Breast epithelium (tissue), 4 donors: ENCODE results near the gene CMSS1. TPM values are rescaled to one million over a fixed set of nuclear protein-coding genes. Genes with fewer than 3 reads are reported as not detected.

Source experiments
- DNase-seq, 2 donors: peaks; one replicate each; pipeline ENCODE4 v3.0.0-alpha.2; 2019; ENCODE audit warnings: low spot score in 2 of 2
- H3K27ac ChIP-seq, 2 donors: fragments of 200-600 bp; sonication (generic) in 1 of 2; one replicate each; pipeline ENCODE4 v1.5.1; 2016 to 2019; ENCODE audit warnings: mild to moderate bottlenecking in 1 of 2
- H3K27me3 ChIP-seq, 2 donors: fragments of 200-600 bp; sonication (generic) in 1 of 2; one replicate each; pipeline versions ENCODE4 v1.5.1 to v1.6.0; 2017 to 2019; ENCODE audit warnings: control low read depth in 1 of 2, mild to moderate bottlenecking in 1 of 2
- H3K36me3 ChIP-seq: fragments of 200-600 bp; one replicate; pipeline ENCODE4 v1.5.1; 2019
- H3K4me1 ChIP-seq, 2 donors: fragments of 200-600 bp; sonication (generic); one replicate each; pipeline ENCODE4 v1.5.1; 2016 to 2019; ENCODE audit warnings: control low read depth in 1 of 2
- H3K4me3 ChIP-seq, 3 donors: fragments of 200-600 bp; sonication (generic); 1 replicate in 2 of 3; 2 replicates in 1 of 3; pipeline ENCODE4 v1.5.1; 2016 to 2019; ENCODE audit warnings: mild to moderate bottlenecking in 3 of 3, moderate library complexity in 2 of 3
- H3K9me3 ChIP-seq, 2 donors: fragments of 200-600 bp; sonication (generic) in 1 of 2; one replicate each; pipeline ENCODE4 v1.5.1; 2016 to 2019; ENCODE audit warnings: control low read depth in 1 of 2
- POLR2A ChIP-seq: fragments of 450-650 bp; IDR thresholded peaks from one replicate; pipeline ENCODE4 v1.6.1; 2016; ENCODE audit warnings: antibody characterized with exemption, mild to moderate bottlenecking, moderate library complexity
- POLR2AphosphoS5 ChIP-seq, 3 donors: sonication (generic); formaldehyde crosslinking; IDR thresholded peaks; one replicate each; pipeline ENCODE4 v1.6.1; 2017; ENCODE audit warnings: antibody characterized with exemption in 3 of 3
- intact Hi-C: fragments of 100-400 bp; cut with DNase I; formaldehyde crosslinking; loops from one replicate; pipeline ENCODE4 v1.15.1; 2023; ENCODE audit warnings: low total_unique reads
- total RNA-seq, 3 donors: library from RNA; depleted of rRNA; stranded (reverse); fragments of >200 nt; gene quantifications; one replicate each; pipeline ENCODE4 v1.1.0, GENCODE V29; 2016
- TF ChIP-seq, protein P1 (sequence below), 3 donors: fragments of 450-650 bp; IDR thresholded peaks; one replicate each; pipeline ENCODE4 v1.5.1; 2016 to 2017; ENCODE audit warnings: antibody characterized with exemption in 3 of 3, mild to moderate bottlenecking in 3 of 3, moderate library complexity in 3 of 3

The CMSS1 gene
- total RNA-seq, 3 donors from 2014 or later: 15.5 to 35.4 (median 16.1) TPM

DNA sequence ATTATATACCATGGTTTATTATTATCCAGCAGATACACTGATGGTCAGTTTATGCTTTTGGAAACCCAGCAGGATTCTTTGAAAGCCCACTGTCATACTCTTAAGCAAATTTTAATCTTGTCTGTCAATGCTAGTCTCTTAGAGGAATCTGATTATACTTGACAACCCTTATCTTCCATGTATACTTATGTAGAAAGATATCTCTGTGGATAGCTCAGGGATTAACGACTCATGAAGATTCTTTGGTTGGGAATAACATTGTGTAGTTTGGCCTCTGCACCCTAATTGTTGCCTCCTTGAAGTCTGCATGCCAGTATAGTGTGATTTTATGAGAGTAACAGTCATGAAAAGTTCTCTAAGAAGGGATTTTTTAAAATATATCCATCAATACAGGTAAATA is 263.6 kb downstream of the CMSS1 start:
- DNase-seq: no peak
- TF ChIP-seq POLR2A (no peak), POLR2AphosphoS5 (IDR thresholded peaks at IDR 0.05) (no peak)
- TF ChIP-seq, protein P1, sequence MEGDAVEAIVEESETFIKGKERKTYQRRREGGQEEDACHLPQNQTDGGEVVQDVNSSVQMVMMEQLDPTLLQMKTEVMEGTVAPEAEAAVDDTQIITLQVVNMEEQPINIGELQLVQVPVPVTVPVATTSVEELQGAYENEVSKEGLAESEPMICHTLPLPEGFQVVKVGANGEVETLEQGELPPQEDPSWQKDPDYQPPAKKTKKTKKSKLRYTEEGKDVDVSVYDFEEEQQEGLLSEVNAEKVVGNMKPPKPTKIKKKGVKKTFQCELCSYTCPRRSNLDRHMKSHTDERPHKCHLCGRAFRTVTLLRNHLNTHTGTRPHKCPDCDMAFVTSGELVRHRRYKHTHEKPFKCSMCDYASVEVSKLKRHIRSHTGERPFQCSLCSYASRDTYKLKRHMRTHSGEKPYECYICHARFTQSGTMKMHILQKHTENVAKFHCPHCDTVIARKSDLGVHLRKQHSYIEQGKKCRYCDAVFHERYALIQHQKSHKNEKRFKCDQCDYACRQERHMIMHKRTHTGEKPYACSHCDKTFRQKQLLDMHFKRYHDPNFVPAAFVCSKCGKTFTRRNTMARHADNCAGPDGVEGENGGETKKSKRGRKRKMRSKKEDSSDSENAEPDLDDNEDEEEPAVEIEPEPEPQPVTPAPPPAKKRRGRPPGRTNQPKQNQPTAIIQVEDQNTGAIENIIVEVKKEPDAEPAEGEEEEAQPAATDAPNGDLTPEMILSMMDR (IDR thresholded peaks at IDR 0.05): no peak
- no peaks in the 10 kb centered on the region for H3K9me3 ChIP-seq
- no peaks in the 10 kb centered on the region for H3K36me3 ChIP-seq
- H3K27ac ChIP-seq: no peak overlapping the region
- H3K4me1 ChIP-seq: no peaks in the 10 kb centered on the region
- no peaks in the 10 kb centered on the region for H3K27me3 ChIP-seq
- intact Hi-C loops: no loop called here
- no peak overlapping the region for H3K4me3 ChIP-seq

DNA sequence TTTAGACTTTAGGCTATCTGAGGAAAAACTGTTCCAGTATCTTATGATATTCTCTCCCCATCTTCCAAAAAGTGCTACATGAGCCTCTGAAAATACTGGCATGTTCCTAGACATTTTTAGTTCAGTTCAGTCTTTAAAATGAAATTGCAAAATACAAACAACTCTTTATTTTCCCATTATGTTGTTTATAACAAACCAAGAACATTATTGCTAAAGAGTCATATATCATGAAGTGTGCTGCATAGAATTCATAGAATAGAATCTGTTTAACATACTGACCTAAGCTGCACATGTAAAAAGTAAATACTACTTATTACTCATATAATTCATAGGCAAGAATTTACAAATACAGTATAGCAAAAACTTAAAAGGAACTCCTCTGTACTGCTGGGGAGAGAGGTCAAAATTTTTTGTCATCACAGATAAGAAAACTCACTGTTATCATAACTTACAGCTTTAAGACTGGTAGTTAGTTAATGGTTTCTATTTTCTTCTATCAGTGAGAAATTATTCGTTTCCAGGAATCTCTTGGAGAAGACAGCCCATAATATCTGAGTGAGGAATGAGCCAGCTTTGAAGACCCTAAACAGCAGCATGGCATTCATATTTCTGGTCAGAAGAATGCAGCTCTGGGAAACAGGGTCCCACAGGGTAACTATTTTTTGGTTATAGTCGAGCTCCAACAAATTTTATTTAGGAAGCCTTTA is 264.5 kb downstream of the CMSS1 start:
- no peaks in the 10 kb centered on the region for H3K9me3 ChIP-seq
- H3K27me3 ChIP-seq: no peaks in the 10 kb centered on the region
- no peak overlapping the region for H3K27ac ChIP-seq
- intact Hi-C loops: no loop called here
- no peak overlapping the region for H3K4me3 ChIP-seq
- H3K4me1 ChIP-seq: no peaks in the 10 kb centered on the region
- no peak for DNase-seq
- no peaks in the 10 kb centered on the region for H3K36me3 ChIP-seq
- TF ChIP-seq, protein P1 (IDR thresholded peaks at IDR 0.05): no peak
- TF ChIP-seq POLR2AphosphoS5 (IDR thresholded peaks at IDR 0.05): no peak

DNA sequence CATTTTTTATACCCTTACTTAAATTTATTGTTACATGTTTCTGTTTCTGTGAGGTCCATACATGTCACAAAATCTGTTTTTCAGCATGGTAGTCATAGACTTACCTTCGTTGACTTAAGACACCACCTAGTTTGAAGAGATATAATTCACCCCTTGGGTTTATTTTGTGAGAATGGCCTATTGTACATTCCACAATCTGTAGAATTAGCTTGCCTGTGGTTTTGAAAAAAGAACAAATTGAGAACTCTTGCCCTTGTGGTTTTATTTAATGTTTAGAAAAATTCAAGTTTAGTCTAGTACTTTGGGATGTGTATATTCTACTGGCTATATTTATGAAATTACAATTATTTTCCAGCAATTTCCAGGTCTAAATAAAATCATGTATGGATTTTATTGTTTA is 265.1 kb downstream of the CMSS1 start:
- DNase-seq: no peak
- Histone ChIP-seq H3K27me3 (no peaks in the 10 kb centered on the region), H3K27ac (no peak overlapping the region), H3K36me3 (no peaks in the 10 kb centered on the region), H3K4me1 (no peaks in the 10 kb centered on the region), H3K4me3 (no peak overlapping the region), H3K9me3 (no peaks in the 10 kb centered on the region)
- intact Hi-C loops: no loop called here
- TF ChIP-seq, protein P1 (IDR thresholded peaks at IDR 0.05): no peak
- TF ChIP-seq POLR2AphosphoS5 (IDR thresholded peaks at IDR 0.05): no peak
- TF ChIP-seq POLR2A: no peak

DNA sequence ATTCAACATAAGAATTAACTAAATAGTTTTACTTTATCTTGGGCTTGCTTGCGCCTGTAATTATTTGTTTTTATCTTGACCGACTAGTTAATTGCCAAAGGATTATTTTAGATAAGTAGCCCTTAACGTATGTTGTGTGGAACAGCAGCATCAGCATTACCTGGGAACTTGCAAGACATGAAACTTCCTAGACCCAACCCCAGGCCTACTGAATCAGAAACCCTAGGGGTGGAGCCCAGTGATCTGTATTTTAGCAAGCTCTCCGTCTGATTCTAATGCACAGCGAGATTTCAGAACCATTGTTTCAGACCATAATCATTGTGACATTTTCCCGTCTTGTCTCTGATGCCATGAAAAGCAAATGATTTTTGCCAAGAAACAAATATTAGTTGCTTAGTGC is 265.5 kb downstream of the CMSS1 start:
- Histone ChIP-seq H3K27ac (no peak overlapping the region), H3K4me3 (no peak overlapping the region), H3K36me3 (no peaks in the 10 kb centered on the region), H3K9me3 (no peaks in the 10 kb centered on the region), H3K4me1 (no peaks in the 10 kb centered on the region), H3K27me3 (no peaks in the 10 kb centered on the region)
- intact Hi-C loops: no loop called here
- TF ChIP-seq, protein P1 (IDR thresholded peaks at IDR 0.05): no peak
- DNase-seq: no peak

DNA sequence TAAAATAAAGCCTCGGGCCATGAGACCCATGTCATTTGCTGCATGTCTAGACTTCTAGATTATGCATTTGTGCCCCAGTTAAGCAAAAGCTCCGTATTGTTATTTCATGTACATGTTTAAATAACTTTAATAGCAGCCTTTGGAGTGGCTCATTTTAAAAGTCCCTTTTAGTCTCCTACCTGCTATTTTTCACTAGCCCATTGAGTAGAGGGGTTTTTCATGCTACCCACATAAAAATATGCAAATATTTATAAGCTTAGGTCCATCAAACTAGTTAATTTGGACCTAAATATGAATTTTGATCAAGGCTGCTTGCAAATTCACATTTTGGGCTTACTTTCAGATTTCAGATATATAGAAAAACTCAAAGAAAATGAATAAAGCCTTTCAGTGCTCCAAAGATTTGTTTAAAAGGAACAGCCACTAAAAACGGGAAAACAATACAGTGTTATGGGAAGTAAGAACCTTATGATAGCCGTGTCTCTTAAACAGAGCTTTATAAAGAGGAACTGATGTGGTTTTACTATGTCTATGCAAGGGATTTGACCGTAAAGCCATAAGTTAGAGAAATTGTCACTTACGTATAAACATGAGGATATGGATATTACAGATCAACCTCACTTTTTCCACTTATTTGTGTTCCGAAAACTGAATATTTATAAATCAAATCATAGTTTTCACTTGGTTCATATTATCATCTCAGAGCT is 266.6 kb downstream of the CMSS1 start:
- Histone ChIP-seq H3K4me1 (no peaks in the 10 kb centered on the region), H3K27me3 (no peaks in the 10 kb centered on the region), H3K9me3 (no peaks in the 10 kb centered on the region), H3K36me3 (no peaks in the 10 kb centered on the region), H3K27ac (no peak overlapping the region), H3K4me3 (no peak overlapping the region)
- DNase-seq: no peak
- intact Hi-C loops: no loop called here
- no peak for TF ChIP-seq POLR2A
- no peak for TF ChIP-seq POLR2AphosphoS5 (IDR thresholded peaks at IDR 0.05)
- TF ChIP-seq, protein P1 (IDR thresholded peaks at IDR 0.05): no peak
